T follicular helper cell (primary cell): ENCODE results near the gene DMRT2.

Experiments
- DNase-seq: peaks from one replicate; pipeline ENCODE4 v3.0.0-alpha.2; 2020; ENCODE audit warnings: low read depth

DMRT2 gene

GRCh38 chr9:1047591-1048230 lies 2.4 kb upstream of the DMRT2 start:
- no peak for DNase-seq

GRCh38 chr9:1048231-1048619 lies 1.9 kb upstream of the DMRT2 start:
- DNase-seq = no peak

- no peak for DNase-seq
Observed at GRCh38 chr9:1048811-1049210, 1.3 kb upstream of the DMRT2 start.

GRCh38 chr9:1049641-1050040 lies 516 bp upstream of the DMRT2 start:
- DNase-seq = no peak

GRCh38 chr9:1051210-1051583 lies 1.0 kb downstream of the DMRT2 start:
- DNase-seq = no peak

GRCh38 chr9:1051584-1052275 lies 1.6 kb downstream of the DMRT2 start:
- no peak for DNase-seq

GRCh38 chr9:1052365-1053281 lies 2.5 kb downstream of the DMRT2 start:
- DNase-seq = no peak

GRCh38 chr9:1053282-1053621 lies 3.1 kb downstream of the DMRT2 start:
- no peak for DNase-seq

- DNase-seq = no peak
Observed at GRCh38 chr9:1053986-1054425, 3.8 kb downstream of the DMRT2 start.

GRCh38 chr9:1055166-1055565 lies 5.0 kb downstream of the DMRT2 start:
- DNase-seq = no peak

- no peak for DNase-seq
Observed at GRCh38 chr9:1057910-1058309, 7.8 kb downstream of the DMRT2 start.

- no peak for DNase-seq
Observed at GRCh38 chr9:1058826-1059487, 8.8 kb downstream of the DMRT2 start.

- DNase-seq = no peak
Observed at GRCh38 chr9:1065130-1065529, 15.0 kb downstream of the DMRT2 start.

GRCh38 chr9:1070692-1071091 lies 20.5 kb downstream of the DMRT2 start:
- no peak for DNase-seq

GRCh38 chr9:1071730-1072129 lies 21.6 kb downstream of the DMRT2 start:
- no peak for DNase-seq

GRCh38 chr9:1073497-1073896 lies 23.3 kb downstream of the DMRT2 start:
- DNase-seq = no peak

- no peak for DNase-seq
Observed at GRCh38 chr9:1077616-1078015, 27.5 kb downstream of the DMRT2 start.

GRCh38 chr9:1083325-1083913 lies 33.3 kb downstream of the DMRT2 start:
- DNase-seq = no peak

GRCh38 chr9:1085086-1085485 lies 34.9 kb downstream of the DMRT2 start:
- DNase-seq = no peak

GRCh38 chr9:1086517-1086916 lies 36.4 kb downstream of the DMRT2 start:
- DNase-seq = no peak

- DNase-seq = no peak
Observed at GRCh38 chr9:1087120-1087881, 37.1 kb downstream of the DMRT2 start.
